HCT116 (cell line): ENCODE measurements around the gene RAD21L1. TPM values are rescaled to one million over a fixed set of nuclear protein-coding genes. Genes with fewer than 3 reads are reported as not detected.

Source experiments
- ATAC-seq: fragments of 200-7000 bp; cut with Tn5 transposase; 2 replicates; pipeline ENCODE4 v1.9.1; 2020; ENCODE audit warnings: mild to moderate bottlenecking, moderate library complexity
- BruUV-seq: library from RNA; stranded (reverse); fragments of 400-500 nt; replicated peaks from 2 replicates; lab custom pipeline; 2021; lab: Mats Ljungman, UMichigan
- CTCF ChIA-PET: fragments of 300-600 bp; sonication (Branson Sonifier 250); formaldehyde crosslinking; loops from one replicate; lab custom pipeline; 2021; ENCODE audit warnings: antibody characterized with exemption; lab: Charles Lee
- POLR2A ChIA-PET: fragments of 300-600, 350-600 bp; sonication (Branson Sonifier 250); formaldehyde crosslinking; loops from one replicate; lab custom pipeline; 2021; ENCODE audit warnings: antibody characterized with exemption; lab: Charles Lee
- RAD21 ChIA-PET, 2 experiments: fragments of 300-600 bp; sonication (Branson Sonifier 250); formaldehyde crosslinking; loops; one replicate each; lab custom pipeline; 2023; ENCODE audit warnings: low total read pairs in 2 of 2; ENCODE audit not compliant: uncharacterized antibody in 2 of 2, unreplicated experiment in 2 of 2, low non-redundant PET in 1 of 2; lab: Charles Lee
- DNase-seq: peaks from one replicate; pipeline ENCODE4 v3.0.0-alpha.2; 2010; ENCODE audit warnings: low read depth, low spot score
- H2AFZ ChIP-seq: fragments of 200-600 bp; shearing (Covaris generic), sonication (generic); 2 replicates; pipeline ENCODE4 v1.6.1; 2017; ENCODE audit warnings: low read depth, mixed run types, mixed read lengths, antibody characterized with exemption, low read length; ENCODE audit not compliant: poor library complexity, severe bottlenecking
- H3K27ac ChIP-seq: 2 replicates; pipeline ENCODE4 v1.5.1; 2012; ENCODE audit warnings: low read depth, low read length
- H3K27me3 ChIP-seq: fragments of 200-600 bp; sonication (generic); 2 replicates; pipeline ENCODE4 v1.6.1; 2016; ENCODE audit warnings: mixed run types, low read length, mixed read lengths; ENCODE audit not compliant: insufficient read depth
- H3K36me3 ChIP-seq, 2 experiments: fragments of 200-500 bp in 1 of 2; fragments of 200-600 bp in 1 of 2; sonication (Bioruptor generic) in 1 of 2; sonication (generic) in 1 of 2; 2 replicates each; pipeline versions ENCODE4 v1.5.1 to v1.6.1; 2014 to 2016; ENCODE audit warnings: low read length in 2 of 2, inconsistent platforms in 1 of 2, mixed read lengths in 1 of 2, mixed run types in 1 of 2; ENCODE audit not compliant: insufficient read depth in 2 of 2, control insufficient read depth in 1 of 2
- H3K4me1 ChIP-seq, 2 experiments: fragments of 200-600 bp in 1 of 2; sonication (generic) in 1 of 2; 2 replicates each; pipeline versions ENCODE4 v1.5.1 to v1.6.1; 2012 to 2017; ENCODE audit warnings: low read length in 2 of 2, inconsistent platforms in 1 of 2, mild to moderate bottlenecking in 1 of 2, mixed read lengths in 1 of 2, mixed run types in 1 of 2, moderate library complexity in 1 of 2; ENCODE audit not compliant: insufficient read depth in 2 of 2, control insufficient read depth in 1 of 2
- H3K4me2 ChIP-seq: fragments of 200-600 bp; sonication (generic); 2 replicates; pipeline ENCODE4 v1.6.1; 2017; ENCODE audit warnings: mixed run types, low read length, mixed read lengths
- H3K4me3 ChIP-seq, 2 experiments: fragments of 200-600 bp in 1 of 2; sonication (generic) in 1 of 2; replicated peaks in 1 of 2; 2 replicates each; pipeline ENCODE4 v1.5.1; 2011 to 2016; ENCODE audit warnings: low read length in 2 of 2, control low read depth in 1 of 2, low read depth in 1 of 2, mild to moderate bottlenecking in 1 of 2, mixed read lengths in 1 of 2, mixed run types in 1 of 2
- H3K79me2 ChIP-seq: fragments of 200-600 bp; sonication (generic); 2 replicates; pipeline ENCODE4 v1.6.1; 2017; ENCODE audit warnings: mild to moderate bottlenecking, mixed run types, low read length, moderate library complexity, mixed read lengths; ENCODE audit not compliant: insufficient read depth
- H3K9ac ChIP-seq: fragments of 200-600 bp; sonication (generic); 2 replicates; pipeline ENCODE4 v1.6.1; 2016; ENCODE audit warnings: low read length, mixed read lengths
- H3K9me2 ChIP-seq: fragments of 200-600 bp; sonication (generic), shearing (Covaris generic); 2 replicates; pipeline ENCODE4 v1.6.1; 2017; ENCODE audit warnings: mixed run types, mild to moderate bottlenecking, moderate library complexity; ENCODE audit not compliant: insufficient read depth
- H3K9me3 ChIP-seq, 2 experiments: fragments of 200-500 bp in 1 of 2; fragments of 200-600 bp in 1 of 2; sonication (Bioruptor generic) in 1 of 2; sonication (generic) in 1 of 2; 2 replicates each; pipeline ENCODE4 v1.6.1; 2014 to 2017; ENCODE audit warnings: low read length in 2 of 2, mixed read lengths in 2 of 2, inconsistent platforms in 1 of 2, low read depth in 1 of 2, mild to moderate bottlenecking in 1 of 2, mixed run types in 1 of 2, moderate library complexity in 1 of 2; ENCODE audit not compliant: control insufficient read depth in 1 of 2, insufficient read depth in 1 of 2
- H4K20me1 ChIP-seq: fragments of 200-600 bp; sonication (generic), shearing (Covaris generic); 2 replicates; pipeline ENCODE4 v1.6.1; 2017; ENCODE audit warnings: mixed run types, mild to moderate bottlenecking, moderate library complexity; ENCODE audit not compliant: insufficient read depth
- CEBPB ChIP-seq: IDR thresholded peaks from 2 replicates; pipeline ENCODE4 v1.6.1; 2012; ENCODE audit warnings: low read depth
- EGR1 ChIP-seq: IDR thresholded peaks from 2 replicates; pipeline ENCODE4 v1.6.1; 2012; ENCODE audit warnings: low read depth
- ELF1 ChIP-seq: IDR thresholded peaks from 2 replicates; pipeline ENCODE4 v1.6.1; 2012; ENCODE audit warnings: low read depth, borderline replicate concordance
- EZH2phosphoT487 ChIP-seq: fragments of 200-600 bp; IDR thresholded peaks from 2 replicates; pipeline ENCODE4 v1.6.1; 2018; ENCODE audit warnings: antibody characterized with exemption, borderline replicate concordance
- RAD21 ChIP-seq: IDR thresholded peaks from 2 replicates; pipeline ENCODE4 v1.6.1; 2012; ENCODE audit warnings: low read depth, mild to moderate bottlenecking
- REST ChIP-seq: IDR thresholded peaks from 2 replicates; pipeline ENCODE4 v1.6.1; 2012; ENCODE audit warnings: low read depth
- SP1 ChIP-seq: IDR thresholded peaks from 2 replicates; pipeline ENCODE4 v1.6.1; 2012; ENCODE audit warnings: low read depth
- TCF7L2 ChIP-seq: IDR thresholded peaks from 2 replicates; pipeline ENCODE4 v1.7.0; 2011; ENCODE audit warnings: borderline replicate concordance, inconsistent platforms; ENCODE audit not compliant: insufficient read depth, insufficient read length; ENCODE audit errors: extremely low read depth
- ZNF274 ChIP-seq: fragments of 200-500 bp; sonication (Bioruptor generic); IDR thresholded peaks from 2 replicates; pipeline ENCODE4 v1.6.1; 2014; ENCODE audit warnings: mild to moderate bottlenecking, low read depth, low read length, inconsistent platforms
- intact Hi-C: fragments of 100-400 bp; cut with micrococcal nuclease; formaldehyde crosslinking; loops from 2 replicates; pipeline ENCODE4 v1.10.0; 2022
- total RNA-seq: library from RNA; stranded (reverse); gene quantifications from one replicate; pipeline ENCODE4 v1.2.1, GENCODE V29; 2021; ENCODE audit not compliant: unreplicated experiment

Gene RAD21L1
- total RNA-seq, 1 experiment from 2014 or later = 0.17 TPM

- no peak for DNase-seq
- H3K9ac ChIP-seq = no peak overlapping the region
- intact Hi-C loops = no loop called here
- no peaks in the 10 kb centered on the region for H3K36me3 ChIP-seq
- H3K4me2 ChIP-seq = no peak overlapping the region
- no peaks in the 10 kb centered on the region for H3K79me2 ChIP-seq
- H3K4me3 ChIP-seq = no peak overlapping the region
- POLR2A ChIA-PET = no interaction called here
- H3K9me2 ChIP-seq = no peaks in the 10 kb centered on the region
- H3K27ac ChIP-seq = no peak overlapping the region
- CTCF ChIA-PET = no interaction called here
- no TSS peak for BruUV-seq
- no peaks in the 10 kb centered on the region for H3K9me3 ChIP-seq
- H4K20me1 ChIP-seq = no peaks in the 10 kb centered on the region
- RAD21 ChIA-PET = no interaction called here
- H2AFZ ChIP-seq = no peak overlapping the region
- no peaks in the 10 kb centered on the region for H3K4me1 ChIP-seq
- no peak for ATAC-seq
- H3K27me3 ChIP-seq = no peaks in the 10 kb centered on the region
- TF ChIP-seq ZNF274 (no peak), CEBPB (no peak), TCF7L2 (no peak), ELF1 (no peak), RAD21 (no peak), EZH2phosphoT487 (no peak), SP1 (no peak), EGR1 (no peak), REST (no peak)
- TF ChIP-seq, all 23 proteins: peak for 0
These were observed 47.5 kb downstream of the RAD21L1 start for GRCh38 chr20:1273366-1273765.
